Neural crest cell (in vitro differentiated cells): Measurements from ENCODE around the gene PRELID2. TPM values are rescaled to one million over a fixed set of nuclear protein-coding genes. Genes with fewer than 3 reads are reported as not detected.
"Not testable (repeated sequence)": the region's sequence is repeated elsewhere in the genome, so short reads cannot be mapped to it uniquely, and the experiment has no call there.

Experiments
- DNase-seq: peaks from one replicate; pipeline ENCODE4 v3.0.0; 2021; ENCODE audit warnings: low read depth, mixed read lengths, low spot score
- H3K27ac Mint-ChIP-seq: one replicate; pipeline ENCODE4 v1.8.0; 2021; ENCODE audit warnings: mild to moderate bottlenecking, mixed read lengths; ENCODE audit not compliant: unreplicated experiment
- H3K27me3 Mint-ChIP-seq: 2 replicates; pipeline ENCODE4 v1.8.0; 2021; ENCODE audit warnings: low read depth, mild to moderate bottlenecking, mixed read lengths
- H3K36me3 Mint-ChIP-seq: 2 replicates; pipeline ENCODE4 v1.8.0; 2021; ENCODE audit warnings: low read depth, mild to moderate bottlenecking, mixed read lengths
- H3K4me1 Mint-ChIP-seq: 2 replicates; pipeline ENCODE4 v1.8.0; 2021; ENCODE audit warnings: mixed read lengths
- H3K4me3 Mint-ChIP-seq: one replicate; pipeline ENCODE4 v1.8.0; 2021; ENCODE audit warnings: mild to moderate bottlenecking, mixed read lengths
- H3K9me3 Mint-ChIP-seq: 2 replicates; pipeline ENCODE4 v1.8.0; 2021; ENCODE audit warnings: mixed read lengths
- total RNA-seq: library from RNA; stranded (reverse); gene quantifications from 2 replicates; pipeline ENCODE4 v1.2.1, GENCODE V29; 2021
- TF ChIP-seq, protein P1 (sequence below): fragments of 200-600 bp; sonication (generic); conservative IDR thresholded peaks from 2 replicates; pipeline ENCODE4 v1.5.0; 2021; ENCODE audit warnings: antibody characterized with exemption, mild to moderate bottlenecking

The PRELID2 gene
- total RNA-seq, 1 donor from 2014 or later: 14.0 TPM

DNA sequence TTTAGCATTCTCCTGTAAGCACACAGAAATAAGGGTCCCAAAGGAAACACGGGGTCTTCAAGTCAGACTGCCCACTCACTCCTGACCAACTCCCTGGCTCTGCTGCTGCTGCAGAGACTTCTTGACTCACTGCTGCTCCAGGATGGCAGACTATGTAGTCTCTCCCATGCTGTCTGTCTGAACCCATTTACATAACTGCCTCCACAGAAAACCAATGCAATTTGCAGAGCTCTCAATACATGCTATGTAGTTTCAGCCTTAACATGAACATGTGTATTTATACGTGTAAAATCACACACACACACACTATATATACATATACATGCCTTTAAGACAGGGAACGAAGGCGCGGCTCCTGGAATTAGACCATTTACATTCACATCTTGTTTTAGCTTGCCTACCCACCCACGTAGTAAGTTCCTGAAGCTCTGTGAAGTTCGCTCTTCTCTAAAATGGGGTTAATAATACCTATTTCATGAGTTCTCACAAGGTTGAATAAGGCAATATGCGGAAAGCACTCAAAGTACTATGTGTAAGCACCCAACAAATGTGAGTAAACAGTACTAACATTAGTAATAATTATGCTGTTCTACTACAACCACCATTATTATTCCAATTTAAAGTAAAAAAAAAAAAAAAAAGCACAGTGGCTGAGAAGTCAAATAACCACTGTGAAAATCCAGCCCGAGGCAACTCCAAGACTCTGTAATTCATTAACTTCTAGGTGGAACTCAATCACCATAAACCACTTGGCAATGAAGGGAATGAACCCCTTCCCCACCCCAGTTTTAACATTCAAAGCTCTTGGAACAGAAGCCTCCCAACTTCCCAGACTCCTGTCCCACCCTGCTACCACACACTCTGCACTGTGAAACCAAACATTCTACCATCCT is 31.8 kb downstream of the PRELID2 start:
- H3K4me3 Mint-ChIP-seq: no peak overlapping the region
- TF ChIP-seq, protein P1, sequence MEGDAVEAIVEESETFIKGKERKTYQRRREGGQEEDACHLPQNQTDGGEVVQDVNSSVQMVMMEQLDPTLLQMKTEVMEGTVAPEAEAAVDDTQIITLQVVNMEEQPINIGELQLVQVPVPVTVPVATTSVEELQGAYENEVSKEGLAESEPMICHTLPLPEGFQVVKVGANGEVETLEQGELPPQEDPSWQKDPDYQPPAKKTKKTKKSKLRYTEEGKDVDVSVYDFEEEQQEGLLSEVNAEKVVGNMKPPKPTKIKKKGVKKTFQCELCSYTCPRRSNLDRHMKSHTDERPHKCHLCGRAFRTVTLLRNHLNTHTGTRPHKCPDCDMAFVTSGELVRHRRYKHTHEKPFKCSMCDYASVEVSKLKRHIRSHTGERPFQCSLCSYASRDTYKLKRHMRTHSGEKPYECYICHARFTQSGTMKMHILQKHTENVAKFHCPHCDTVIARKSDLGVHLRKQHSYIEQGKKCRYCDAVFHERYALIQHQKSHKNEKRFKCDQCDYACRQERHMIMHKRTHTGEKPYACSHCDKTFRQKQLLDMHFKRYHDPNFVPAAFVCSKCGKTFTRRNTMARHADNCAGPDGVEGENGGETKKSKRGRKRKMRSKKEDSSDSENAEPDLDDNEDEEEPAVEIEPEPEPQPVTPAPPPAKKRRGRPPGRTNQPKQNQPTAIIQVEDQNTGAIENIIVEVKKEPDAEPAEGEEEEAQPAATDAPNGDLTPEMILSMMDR: no peak
- no peaks in the 10 kb centered on the region for H3K27me3 Mint-ChIP-seq
- no peak overlapping the region for H3K27ac Mint-ChIP-seq
- H3K36me3 Mint-ChIP-seq: peaks cover 6% of the 10 kb centered on the region
- peaks cover 12% of the 10 kb centered on the region for H3K4me1 Mint-ChIP-seq
- H3K9me3 Mint-ChIP-seq: no peaks in the 10 kb centered on the region
- no peak for DNase-seq

DNA sequence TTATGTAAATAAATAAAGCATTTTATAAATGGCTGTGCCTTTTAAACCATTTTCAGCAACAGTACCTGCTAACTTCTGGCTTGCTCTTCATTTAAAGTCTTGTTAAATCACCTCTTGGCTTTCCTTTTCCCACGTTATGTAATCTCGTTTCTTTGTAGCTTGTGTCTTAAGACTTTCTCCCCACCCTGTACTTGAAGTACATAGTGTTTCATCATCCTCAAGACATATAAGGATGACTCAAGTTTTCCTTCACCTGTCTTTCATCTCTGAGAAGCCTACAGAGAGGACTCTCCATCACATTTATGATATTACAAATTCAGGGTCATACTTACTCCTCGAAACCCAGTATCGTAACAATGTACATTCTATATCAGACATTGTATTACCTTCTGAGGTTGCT is 33.9 kb downstream of the PRELID2 start:
- H3K4me3 Mint-ChIP-seq: no peak overlapping the region
- no peaks in the 10 kb centered on the region for H3K27me3 Mint-ChIP-seq
- H3K4me1 Mint-ChIP-seq: peaks cover 15% of the 10 kb centered on the region
- peaks cover 13% of the 10 kb centered on the region for H3K36me3 Mint-ChIP-seq
- H3K27ac Mint-ChIP-seq: no peak overlapping the region
- TF ChIP-seq, protein P1: no peak
- DNase-seq: no peak
- H3K9me3 Mint-ChIP-seq: peaks cover 8% of the 10 kb centered on the region

DNA sequence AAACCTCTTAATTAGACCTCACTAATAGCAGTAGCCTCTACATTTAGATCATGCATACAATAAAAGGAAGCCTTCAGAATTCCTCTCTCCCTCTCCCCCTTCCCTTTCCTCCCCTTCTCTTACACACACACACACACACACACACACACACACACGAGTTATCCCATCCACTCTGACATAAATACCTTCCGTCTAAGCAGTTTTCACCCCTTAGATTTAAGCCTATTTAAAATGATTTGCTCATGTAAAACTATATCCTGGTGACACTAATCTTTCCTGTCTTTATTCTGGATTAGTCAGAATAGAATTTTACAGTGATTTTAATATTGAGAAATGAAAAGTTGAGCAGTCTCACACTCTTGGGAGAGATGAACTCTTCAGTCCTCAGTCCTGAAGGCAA is 35.0 kb downstream of the PRELID2 start:
- no peak for DNase-seq
- Mint-ChIP-seq H3K27ac (no peak overlapping the region), H3K4me1 (peaks cover 15% of the 10 kb centered on the region), H3K4me3 (no peak overlapping the region), H3K36me3 (peaks cover 9% of the 10 kb centered on the region), H3K27me3 (no peaks in the 10 kb centered on the region), H3K9me3 (peaks cover 8% of the 10 kb centered on the region)
- TF ChIP-seq, protein P1: no peak

DNA sequence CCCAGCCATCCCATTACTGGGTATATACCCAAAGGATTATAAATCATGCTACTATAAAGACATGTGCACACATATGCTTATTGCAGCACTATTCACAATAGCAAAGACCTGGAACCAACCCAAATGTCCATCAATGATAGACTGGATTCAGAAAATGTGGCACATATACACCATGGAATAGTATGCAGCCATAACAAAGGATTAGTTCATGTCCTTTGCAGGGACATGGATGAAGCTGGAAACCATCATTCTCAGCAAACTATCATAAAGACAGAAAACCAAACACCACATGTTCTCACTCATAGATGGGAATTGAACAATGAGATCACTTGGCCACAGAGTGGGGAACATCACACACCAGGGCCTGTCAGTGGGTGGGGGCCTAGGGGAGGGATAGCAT is 36.6 kb downstream of the PRELID2 start:
- H3K36me3 Mint-ChIP-seq, H3K4me3 Mint-ChIP-seq, DNase-seq, H3K27me3 Mint-ChIP-seq, H3K9me3 Mint-ChIP-seq, H3K27ac Mint-ChIP-seq: not testable (repeated sequence)
- H3K4me1 Mint-ChIP-seq: peaks cover 15% of the 10 kb centered on the region

DNA sequence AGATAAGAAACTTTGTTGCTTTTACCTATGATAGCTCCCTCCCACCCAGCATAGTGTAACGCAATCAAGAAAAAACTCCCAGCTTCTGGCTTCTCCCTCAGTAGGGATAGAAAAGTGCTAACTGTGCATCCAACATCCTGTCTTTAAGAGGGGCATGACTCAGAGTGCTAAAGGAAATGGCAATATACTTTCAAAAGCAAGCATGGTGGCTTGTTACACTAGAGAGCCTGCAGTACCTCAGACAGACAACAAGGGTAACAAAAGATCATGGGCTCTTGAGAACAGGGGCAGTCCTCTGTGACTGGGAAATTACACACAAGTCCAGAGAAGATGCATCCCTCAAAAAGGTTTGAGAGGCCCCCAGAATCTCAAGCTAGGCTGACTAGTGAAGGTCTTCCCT is 37.8 kb downstream of the PRELID2 start:
- peaks cover 9% of the 10 kb centered on the region for H3K36me3 Mint-ChIP-seq
- no peak overlapping the region for H3K4me3 Mint-ChIP-seq
- peaks cover 8% of the 10 kb centered on the region for H3K9me3 Mint-ChIP-seq
- H3K4me1 Mint-ChIP-seq: peaks cover 17% of the 10 kb centered on the region
- no peaks in the 10 kb centered on the region for H3K27me3 Mint-ChIP-seq
- DNase-seq: no peak
- TF ChIP-seq, protein P1: no peak
- H3K27ac Mint-ChIP-seq: no peak overlapping the region

DNA sequence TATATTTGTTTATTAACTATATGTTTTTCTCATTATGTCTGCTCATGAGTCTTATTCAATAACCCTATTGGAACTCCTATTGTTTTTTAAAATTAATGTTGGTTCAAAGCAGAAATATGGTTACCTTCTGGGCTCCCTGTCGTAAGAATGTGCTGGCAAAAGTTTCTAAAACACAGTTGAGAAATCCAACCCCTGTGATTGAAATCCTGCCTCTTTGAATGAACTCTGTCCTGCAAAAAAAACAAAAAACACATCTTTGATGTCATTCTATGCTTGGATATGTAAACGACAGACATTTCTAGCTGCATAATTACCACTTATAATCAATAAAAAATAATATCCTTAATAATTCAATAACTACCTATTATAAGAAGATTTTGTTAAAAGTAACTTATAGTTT is 38.8 kb downstream of the PRELID2 start:
- Mint-ChIP-seq H3K27me3 (no peaks in the 10 kb centered on the region), H3K4me1 (peaks cover 20% of the 10 kb centered on the region), H3K4me3 (no peak overlapping the region), H3K27ac (no peak overlapping the region), H3K36me3 (peaks cover 9% of the 10 kb centered on the region), H3K9me3 (peaks cover 8% of the 10 kb centered on the region)
- TF ChIP-seq, protein P1: no peak
- DNase-seq: no peak
